WTC11 (cell line): Measurements from ENCODE around the gene CACNA2D4. TPM values are rescaled to one million over a fixed set of nuclear protein-coding genes. Genes with fewer than 3 reads are reported as not detected.

ENCODE experiments used
- ATAC-seq: fragments of 200-7000 bp; cut with Tn5 transposase; 2 replicates; pipeline ENCODE4 v1.10.0; 2021; ENCODE audit warnings: mild to moderate bottlenecking, moderate library complexity
- Bru-seq: library from RNA; stranded (reverse); fragments of 400-500 nt; gene quantifications from one replicate; lab custom pipeline; 2021; lab: Mats Ljungman, UMichigan
- CTCF ChIA-PET: fragments of 300-600 bp; sonication (Branson Sonifier 250); formaldehyde crosslinking; loops from one replicate; lab custom pipeline; 2021; ENCODE audit warnings: antibody characterized with exemption; lab: Charles Lee
- POLR2A ChIA-PET: fragments of 350-600 bp; sonication (Branson Sonifier 250); formaldehyde crosslinking; loops from one replicate; lab custom pipeline; 2021; ENCODE audit warnings: antibody characterized with exemption; lab: Charles Lee
- DNase-seq: peaks from one replicate; pipeline ENCODE4 v3.0.0; 2021; ENCODE audit warnings: low spot score
- H3K27ac Mint-ChIP-seq: 2 replicates; pipeline ENCODE4 v1.8.0; 2021; ENCODE audit warnings: mixed read lengths
- H3K27me3 Mint-ChIP-seq: 2 replicates; pipeline ENCODE4 v1.8.0; 2021; ENCODE audit warnings: low read depth, mild to moderate bottlenecking, moderate library complexity, mixed read lengths
- H3K36me3 Mint-ChIP-seq: 2 replicates; pipeline ENCODE4 v1.8.0; 2021; ENCODE audit warnings: mixed read lengths
- H3K4me1 Mint-ChIP-seq: 2 replicates; pipeline ENCODE4 v1.8.0; 2022; ENCODE audit warnings: mixed read lengths
- H3K4me3 Mint-ChIP-seq: 2 replicates; pipeline ENCODE4 v1.8.0; 2021; ENCODE audit warnings: mild to moderate bottlenecking, moderate library complexity, mixed read lengths
- H3K9me3 Mint-ChIP-seq: 2 replicates; pipeline ENCODE4 v1.8.0; 2021; ENCODE audit warnings: mixed read lengths
- ARID4B ChIP-seq: sonication (generic); formaldehyde crosslinking; IDR thresholded peaks from 2 replicates; pipeline ENCODE4 v1.8.0; 2023; ENCODE audit warnings: missing genetic modification reagents, mild to moderate bottlenecking, borderline replicate concordance
- CREB1 ChIP-seq: sonication (generic); formaldehyde crosslinking; IDR thresholded peaks from 2 replicates; pipeline ENCODE4 v1.8.0; 2023; ENCODE audit warnings: mild to moderate bottlenecking, missing genetic modification reagents
- CREM ChIP-seq: sonication (generic); formaldehyde crosslinking; IDR thresholded peaks from 2 replicates; pipeline ENCODE4 v1.8.1; 2022; ENCODE audit warnings: mild to moderate bottlenecking, missing genetic modification reagents, moderate library complexity
- EMX1 ChIP-seq: fragments of 250-450 bp; sonication (Bioruptor Pico); IDR thresholded peaks from 2 replicates; pipeline ENCODE4 v1.8.0; 2021; ENCODE audit warnings: mild to moderate bottlenecking
- ERG ChIP-seq: fragments of 250-450 bp; sonication (Bioruptor Pico); IDR thresholded peaks from 2 replicates; pipeline ENCODE4 v1.8.0; 2021; ENCODE audit warnings: mild to moderate bottlenecking
- GABPB1 ChIP-seq: sonication (generic); formaldehyde crosslinking; IDR thresholded peaks from 2 replicates; pipeline ENCODE4 v1.8.1; 2023; ENCODE audit warnings: mild to moderate bottlenecking, missing genetic modification reagents
- GTF2I ChIP-seq: fragments of 250-450 bp; sonication (Bioruptor Pico); conservative IDR thresholded peaks from 2 replicates; pipeline ENCODE4 v1.4.0; 2021; ENCODE audit warnings: mild to moderate bottlenecking
- IRF1 ChIP-seq: sonication (generic); formaldehyde crosslinking; IDR thresholded peaks from 2 replicates; pipeline ENCODE4 v1.8.0; 2023; ENCODE audit warnings: missing genetic modification reagents
- MAX ChIP-seq: sonication (generic); formaldehyde crosslinking; IDR thresholded peaks from 2 replicates; pipeline ENCODE4 v1.8.0; 2022; ENCODE audit warnings: mild to moderate bottlenecking, missing genetic modification reagents
- MLX ChIP-seq: sonication (generic); formaldehyde crosslinking; IDR thresholded peaks from 2 replicates; pipeline ENCODE4 v1.8.1; 2023; ENCODE audit warnings: mild to moderate bottlenecking, missing genetic modification reagents, moderate library complexity
- NR1H2 ChIP-seq: sonication (generic); formaldehyde crosslinking; IDR thresholded peaks from 2 replicates; pipeline ENCODE4 v1.9.0; 2021; ENCODE audit warnings: mild to moderate bottlenecking, moderate library complexity, missing genetic modification reagents
- NR2C2 ChIP-seq: sonication (generic); formaldehyde crosslinking; IDR thresholded peaks from 2 replicates; pipeline ENCODE4 v1.8.0; 2022; ENCODE audit warnings: mild to moderate bottlenecking, missing genetic modification reagents
- NR3C1 ChIP-seq: sonication (generic); formaldehyde crosslinking; conservative IDR thresholded peaks from 2 replicates; pipeline ENCODE4 v1.8.1; 2023; ENCODE audit warnings: low read depth, mild to moderate bottlenecking, missing genetic modification reagents
- RELA ChIP-seq: sonication (generic); formaldehyde crosslinking; IDR thresholded peaks from 2 replicates; pipeline ENCODE4 v1.8.1; 2022; ENCODE audit warnings: missing genetic modification reagents, mild to moderate bottlenecking, borderline replicate concordance
- SOX15 ChIP-seq: fragments of 250-450 bp; sonication (Bioruptor Pico); IDR thresholded peaks from 2 replicates; pipeline ENCODE4 v1.9.0; 2021; ENCODE audit warnings: mild to moderate bottlenecking
- TCF7 ChIP-seq: sonication (generic); formaldehyde crosslinking; IDR thresholded peaks from 2 replicates; pipeline ENCODE4 v1.8.0; 2022; ENCODE audit warnings: mild to moderate bottlenecking, low read depth, missing genetic modification reagents, moderate library complexity
- ZBTB21 ChIP-seq: sonication (generic); formaldehyde crosslinking; IDR thresholded peaks from 2 replicates; pipeline ENCODE4 v1.8.1; 2023; ENCODE audit warnings: mild to moderate bottlenecking, missing genetic modification reagents, borderline replicate concordance
- ZNF219 ChIP-seq: sonication (generic); formaldehyde crosslinking; IDR thresholded peaks from 2 replicates; pipeline ENCODE4 v1.8.0; 2023; ENCODE audit warnings: missing genetic modification reagents, mild to moderate bottlenecking, borderline replicate concordance
- ZNF232 ChIP-seq: sonication (generic); formaldehyde crosslinking; IDR thresholded peaks from 2 replicates; pipeline ENCODE4 v1.8.0; 2022; ENCODE audit warnings: mild to moderate bottlenecking, missing genetic modification reagents
- ZSCAN18 ChIP-seq: fragments of 250-450 bp; sonication (Bioruptor Pico); IDR thresholded peaks from 2 replicates; pipeline ENCODE4 v2.1.2; 2022; ENCODE audit warnings: mild to moderate bottlenecking, moderate library complexity
- long read RNA-seq, 3 experiments: library from RNA in 1 of 3; library from capped mRNA in 1 of 3; library from polyadenylated mRNA in 1 of 3; unstranded in 2 of 3; stranded (forward) in 1 of 3; transcript quantifications; one replicate each; pipeline ENCODE4 v2.0.0, GENCODE V29; 2021
- total RNA-seq: library from RNA; stranded (reverse); gene quantifications from 3 replicates; pipeline ENCODE4 v1.2.3, GENCODE V29; 2021

The CACNA2D4 gene
- total RNA-seq (0.04 to 0.46 TPM (median 0.25 TPM) in 3 replicates), Bru-seq, nascent RNA (percentile 12 among the genes with signal in this experiment)
- long read RNA-seq, experiment 1, partial matches to known transcripts: 0 of 1 reads
- long read RNA-seq, experiment 1, other reads (novel, unspliced or antisense): 1 of 1 reads
- long read RNA-seq, experiment 2: 0 reads
- long read RNA-seq, experiment 3, partial matches to known transcripts: 1 of 1 reads
- long read RNA-seq, experiment 3, other reads (novel, unspliced or antisense): 0 of 1 reads

GRCh38 chr12:1918081-1918883 is at the start of gene CACNA2D4:
Gene CACNA2D4, minus strand, starts transcription at chr12:1918652. Its CDS starts 179 bp downstream, at chr12:1918473.
- Mint-ChIP-seq H3K36me3 (no peaks in the 10 kb centered on the region), H3K9me3 (no peaks in the 10 kb centered on the region), H3K27me3 (no peaks in the 10 kb centered on the region), H3K27ac (no peak within 1 kb of the TSS), H3K4me3 (no peak within 1 kb of the TSS), H3K4me1 (peaks cover 16% of the 10 kb centered on the region)
- no peak for DNase-seq
- TF ChIP-seq NR1H2 (CRISPR knock-in tag) (no peak), CREM (CRISPR knock-in tag) (no peak), SOX15 (CRISPR knock-in tag) (no peak), TCF7 (no peak), CREB1 (no peak), ZBTB21 (CRISPR knock-in tag) (no peak)
- ATAC-seq: peak; percentile 20; the same call in 1 of the 2 replicates
- ChIA-PET POLR2A (no interaction called here), CTCF (interaction anchor here (0.9 to 1.8 kb wide), 5 partner anchors 22 to 284 kb away, joined by 3 to 18 read pairs (median 3); no protein-coding TSS in a partner anchor)

GRCh38 chr12:1966561-1967226 is 48.2 kb upstream of the CACNA2D4 start:
- H3K27ac Mint-ChIP-seq: peak overlapping the region; percentile 74
- CTCF ChIA-PET: interaction anchor here (0.5 to 1.9 kb wide), 3 partner anchors 26 to 734 kb away, joined by 4 read pairs; no protein-coding TSS in a partner anchor
- POLR2A ChIA-PET: no interaction called here

GRCh38 chr12:1965916-1966315 is 47.5 kb upstream of the CACNA2D4 start:
- Mint-ChIP-seq H3K27me3 (no peaks in the 10 kb centered on the region), H3K27ac (no peak overlapping the region), H3K4me3 (no peak overlapping the region), H3K4me1 (peaks cover 10% of the 10 kb centered on the region), H3K36me3 (peaks cover 40% of the 10 kb centered on the region), H3K9me3 (0 out of 2 replicates have a peak, but pooled peaks cover under 1% of the 10 kb centered on the region)
- POLR2A ChIA-PET: no interaction called here
- ATAC-seq (no peak), DNase-seq (no peak)
- CTCF ChIA-PET: interaction anchor here (1.5 to 1.9 kb wide), 2 partner anchors 26 to 92 kb away, joined by 4 read pairs; no protein-coding TSS in a partner anchor
- TF ChIP-seq NR2C2 (CRISPR knock-in tag) (no peak), ZNF232 (no peak), MAX (CRISPR knock-in tag) (no peak), GTF2I (CRISPR knock-in tag) (no peak), CREM (CRISPR knock-in tag) (no peak), ARID4B (no peak), ZSCAN18 (CRISPR knock-in tag) (no peak), ZNF219 (CRISPR knock-in tag) (no peak), IRF1 (CRISPR knock-in tag) (no peak), MLX (CRISPR knock-in tag) (no peak), GABPB1 (CRISPR knock-in tag) (no peak)

More at GRCh38 chr12:1966561-1967226, 48.2 kb upstream of the CACNA2D4 start:
- Mint-ChIP-seq H3K4me3 (no peak overlapping the region), H3K27me3 (no peaks in the 10 kb centered on the region), H3K36me3 (peaks cover 34% of the 10 kb centered on the region), H3K9me3 (no peaks in the 10 kb centered on the region), H3K4me1 (peaks cover 14% of the 10 kb centered on the region)
- ATAC-seq (no peak), DNase-seq (no peak)
- TF ChIP-seq ERG (CRISPR knock-in tag): no peak
- no peak for TF ChIP-seq NR1H2 (CRISPR knock-in tag)
- no peak for TF ChIP-seq NR3C1 (CRISPR knock-in tag)
- no peak for TF ChIP-seq RELA (CRISPR knock-in tag)
- TF ChIP-seq EMX1 (CRISPR knock-in tag): no peak
